Subcutaneous abdominal adipose tissue (tissue), 5 donors: Measurements from ENCODE around the gene PCNA.

Experiments
- H3K27ac ChIP-seq: one replicate; pipeline ENCODE4 v1.7.0; 2013; ENCODE audit warnings: low read depth, mild to moderate bottlenecking, inconsistent platforms, low read length, moderate library complexity
- H3K27me3 ChIP-seq, 5 donors: one replicate each; pipeline ENCODE4 v1.7.0; 2013; ENCODE audit warnings: low read length in 5 of 5, inconsistent platforms in 1 of 5; ENCODE audit not compliant: control insufficient read depth in 5 of 5, insufficient read depth in 4 of 5
- H3K36me3 ChIP-seq, 5 donors: one replicate each; pipeline ENCODE4 v1.7.0; 2013; ENCODE audit warnings: low read length in 5 of 5; ENCODE audit not compliant: control insufficient read depth in 5 of 5, insufficient read depth in 5 of 5
- H3K4me1 ChIP-seq, 5 donors: one replicate each; pipeline ENCODE4 v1.7.0; 2013; ENCODE audit warnings: low read length in 5 of 5, mild to moderate bottlenecking in 3 of 5, moderate library complexity in 1 of 5; ENCODE audit not compliant: control insufficient read depth in 5 of 5, insufficient read depth in 5 of 5
- H3K4me3 ChIP-seq, 5 donors: one replicate each; pipeline ENCODE4 v1.7.0; 2013; ENCODE audit warnings: low read length in 5 of 5, low read depth in 1 of 5
- H3K9ac ChIP-seq, 5 donors: one replicate each; pipeline ENCODE4 v1.7.0; 2013; ENCODE audit warnings: low read length in 5 of 5, mild to moderate bottlenecking in 4 of 5, moderate library complexity in 3 of 5
- H3K9me3 ChIP-seq, 5 donors: one replicate each; pipeline ENCODE4 v1.7.0; 2013; ENCODE audit warnings: low read length in 5 of 5; ENCODE audit not compliant: control insufficient read depth in 5 of 5
- donor health status: healthy.
- donor health status: healthy.
- donor health status: healthy.
- donor health status: healthy.
- donor health status: healthy.

The PCNA gene

DNA sequence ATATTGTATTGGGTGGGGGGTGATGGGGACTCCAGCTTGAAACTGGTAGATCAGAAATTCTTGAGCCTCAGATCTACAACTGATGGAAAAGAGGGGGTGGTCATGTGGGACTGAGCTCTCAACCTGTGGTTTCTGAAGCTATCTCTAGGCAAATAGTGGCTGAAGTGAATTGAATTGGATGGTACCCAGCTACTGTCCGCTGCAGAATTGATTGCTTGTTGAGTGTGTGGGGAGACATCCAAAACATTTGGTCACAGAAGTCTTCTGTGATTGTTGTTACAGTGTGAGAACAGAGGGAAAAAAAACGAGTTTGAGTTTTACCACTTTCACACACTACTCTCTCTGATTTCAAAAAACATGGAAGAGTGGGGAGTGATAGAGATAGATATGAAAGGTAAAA is 21.9 kb upstream of the PCNA start:
- Histone ChIP-seq H3K27ac (no peak overlapping the region), H3K9ac (no peak overlapping the region), H3K9me3 (no peaks in the 10 kb centered on the region), H3K4me3 (no peak overlapping the region), H3K4me1 (peaks cover 2 to 15% (median 10%) of the 10 kb centered on the region in 5 donors), H3K36me3 (peaks cover 0 to 3% (median 0%) of the 10 kb centered on the region in 5 donors), H3K27me3 (no peaks in the 10 kb centered on the region)

DNA sequence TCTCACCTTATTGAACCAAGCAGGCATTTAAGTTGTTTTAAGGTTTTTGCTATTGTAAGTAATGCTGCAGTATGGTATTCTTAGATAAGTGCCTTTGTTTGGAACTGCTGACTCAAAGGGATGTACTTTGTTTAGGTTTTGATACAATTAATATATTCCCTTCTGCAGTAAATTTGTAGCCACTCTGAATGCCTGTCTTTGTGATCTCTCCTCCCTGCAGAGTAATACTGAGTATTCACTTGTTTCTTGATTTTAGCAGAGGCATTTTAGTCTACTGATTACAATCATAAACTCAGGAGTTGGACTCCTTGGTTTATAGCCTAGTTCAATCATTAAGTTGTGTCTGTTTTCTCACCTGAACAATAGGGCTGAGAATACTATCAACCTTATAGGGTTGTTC is 20.4 kb upstream of the PCNA start:
- Histone ChIP-seq H3K4me1 (peaks cover 2 to 19% (median 13%) of the 10 kb centered on the region in 5 donors), H3K36me3 (peaks cover 0 to 3% (median 0%) of the 10 kb centered on the region in 5 donors), H3K4me3 (no peak overlapping the region), H3K9me3 (no peaks in the 10 kb centered on the region), H3K9ac (no peak overlapping the region), H3K27me3 (no peaks in the 10 kb centered on the region), H3K27ac (no peak overlapping the region)

DNA sequence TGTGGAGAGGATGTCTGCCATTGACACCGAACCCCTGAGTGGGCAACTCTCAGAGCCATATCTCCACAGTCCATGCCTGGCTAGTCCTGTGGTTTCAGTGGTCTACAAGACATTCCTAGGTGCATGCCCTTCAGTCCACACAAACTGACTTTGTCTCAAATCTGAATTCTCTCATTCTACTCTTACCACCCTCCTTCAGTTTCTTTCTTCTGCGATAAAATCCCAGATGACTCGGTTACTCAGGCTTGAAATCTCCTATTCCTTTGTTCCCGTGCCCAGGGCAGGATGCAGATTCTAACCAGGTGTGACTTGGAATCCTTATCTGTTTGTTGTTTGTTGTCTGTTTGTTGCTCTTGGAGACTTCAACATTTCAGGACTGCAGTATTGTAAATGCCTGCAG is 16.3 kb upstream of the PCNA start:
- no peak overlapping the region for H3K27ac ChIP-seq
- H3K9ac ChIP-seq: no peak overlapping the region
- H3K27me3 ChIP-seq: no peaks in the 10 kb centered on the region
- H3K4me1 ChIP-seq: peaks cover 2 to 22% (median 16%) of the 10 kb centered on the region in 5 donors
- no peaks in the 10 kb centered on the region for H3K9me3 ChIP-seq
- H3K36me3 ChIP-seq: peaks cover 0 to 3% (median 0%) of the 10 kb centered on the region in 5 donors
- H3K4me3 ChIP-seq: no peak overlapping the region

DNA sequence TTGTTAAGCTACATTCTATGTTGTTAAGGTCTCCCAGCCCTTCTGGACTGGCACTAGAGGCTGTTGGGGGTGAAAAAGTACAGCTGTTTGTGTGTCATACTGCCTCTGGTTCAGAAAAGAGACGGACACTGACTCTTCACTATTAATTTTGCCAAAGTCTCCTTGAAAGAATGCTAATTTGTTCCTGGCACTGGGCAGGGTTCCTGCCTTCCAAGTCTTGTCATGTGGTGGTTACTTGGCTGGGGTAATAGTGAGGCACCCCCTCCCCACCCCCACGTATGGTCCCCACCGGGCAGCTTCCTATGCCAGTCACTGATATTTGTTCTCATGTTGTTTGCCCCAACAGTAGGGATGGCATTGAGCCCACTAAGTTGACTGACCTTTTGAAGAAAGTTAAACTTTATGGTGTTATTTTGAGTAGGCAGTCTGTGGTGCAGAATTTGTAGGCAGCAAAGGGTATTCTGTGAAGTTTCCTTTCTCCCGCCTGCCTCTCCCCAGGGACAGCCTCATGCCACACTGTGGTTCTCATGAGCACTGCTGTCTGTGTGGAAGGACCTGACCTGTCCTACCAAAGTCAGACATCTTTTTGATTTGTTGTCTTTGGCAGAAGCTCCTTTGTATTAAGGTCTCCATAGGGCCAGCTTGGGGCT is 15.7 kb upstream of the PCNA start:
- no peaks in the 10 kb centered on the region for H3K9me3 ChIP-seq
- no peaks in the 10 kb centered on the region for H3K27me3 ChIP-seq
- H3K4me1 ChIP-seq: peaks cover 2 to 26% (median 16%) of the 10 kb centered on the region in 5 donors
- H3K9ac ChIP-seq: peak overlapping the region in 3 of 5 donors; percentile 46 to 66 (median 49)
- peaks cover 0 to 3% (median 0%) of the 10 kb centered on the region in 5 donors for H3K36me3 ChIP-seq
- H3K27ac ChIP-seq: no peak overlapping the region
- no peak overlapping the region for H3K4me3 ChIP-seq

DNA sequence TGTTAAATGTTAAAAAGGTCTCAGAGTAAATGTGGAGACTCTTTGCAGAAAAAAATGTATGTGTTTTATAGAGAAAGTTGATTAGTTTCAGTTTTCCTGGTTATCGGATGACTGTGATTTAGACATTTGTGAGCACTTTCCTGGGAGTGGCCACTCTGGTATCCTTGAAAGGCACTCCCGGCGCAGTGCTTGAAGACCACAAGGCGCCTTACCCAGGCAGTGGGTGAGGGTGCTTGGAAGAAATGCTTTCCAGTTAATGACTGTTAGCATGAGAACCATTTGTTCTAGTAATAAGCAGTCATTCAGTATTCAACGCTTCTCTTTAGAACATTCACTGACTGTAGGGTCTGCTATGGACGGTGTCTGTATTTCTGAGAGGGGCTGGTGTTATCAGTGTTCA is 14.2 kb upstream of the PCNA start:
- peaks cover 0 to 3% (median under 1%) of the 10 kb centered on the region in 5 donors for H3K36me3 ChIP-seq
- H3K9ac ChIP-seq: peak overlapping the region in 1 of 5 donors; percentile 45
- H3K27me3 ChIP-seq: no peaks in the 10 kb centered on the region
- no peak overlapping the region for H3K27ac ChIP-seq
- no peak overlapping the region for H3K4me3 ChIP-seq
- H3K9me3 ChIP-seq: no peaks in the 10 kb centered on the region
- H3K4me1 ChIP-seq: peaks cover 2 to 31% (median 20%) of the 10 kb centered on the region in 5 donors

DNA sequence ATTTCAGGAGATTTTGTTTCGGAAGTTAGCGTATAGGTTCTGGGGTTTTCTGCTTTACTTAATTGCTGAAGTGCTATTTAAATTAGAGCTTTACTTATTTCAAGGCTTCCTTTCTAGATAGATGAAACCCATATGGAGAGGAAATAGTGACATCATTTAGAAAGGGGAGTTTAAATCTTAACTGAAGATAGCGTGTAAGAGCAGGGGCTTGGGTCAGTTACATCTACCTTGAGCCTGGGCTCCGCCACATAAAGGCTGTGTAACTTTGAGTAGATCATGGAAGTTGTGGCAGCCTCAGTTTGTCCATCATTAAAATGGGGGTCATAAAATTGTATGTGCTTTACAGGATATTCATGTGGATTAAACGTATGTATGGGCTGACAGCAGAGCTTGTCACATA is 11.7 kb upstream of the PCNA start:
- Histone ChIP-seq H3K36me3 (peaks cover 0 to 4% (median 0%) of the 10 kb centered on the region in 5 donors), H3K27me3 (no peaks in the 10 kb centered on the region), H3K4me1 (peaks cover 2 to 46% (median 38%) of the 10 kb centered on the region in 5 donors), H3K9ac (no peak overlapping the region), H3K9me3 (no peaks in the 10 kb centered on the region), H3K4me3 (no peak overlapping the region), H3K27ac (peak overlapping the region; percentile 28)

DNA sequence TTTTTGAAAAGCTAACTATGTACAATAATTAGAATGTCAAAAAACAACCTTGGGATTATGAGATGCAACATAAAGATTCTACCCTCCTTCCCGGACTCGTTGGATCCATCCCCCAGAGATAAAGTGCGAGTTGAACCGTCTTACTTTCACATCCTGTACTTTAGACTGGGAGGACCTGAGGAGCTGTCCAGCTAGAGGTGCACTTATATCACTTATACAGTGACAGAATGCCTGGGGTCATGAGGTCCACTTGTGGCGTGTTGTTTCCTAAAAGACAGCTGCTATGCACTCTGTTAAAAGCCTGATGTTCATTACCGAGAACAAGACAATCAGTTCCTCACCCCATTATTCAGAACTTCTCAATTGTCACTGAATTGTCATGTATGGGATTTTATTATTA is 9.1 kb upstream of the PCNA start:
- H3K9me3 ChIP-seq: no peaks in the 10 kb centered on the region
- H3K27me3 ChIP-seq: no peaks in the 10 kb centered on the region
- H3K4me1 ChIP-seq: peaks cover 0 to 38% (median 28%) of the 10 kb centered on the region in 5 donors
- peaks cover 0 to 4% (median 0%) of the 10 kb centered on the region in 5 donors for H3K36me3 ChIP-seq
- peak overlapping the region; percentile 89 for H3K27ac ChIP-seq
- H3K4me3 ChIP-seq: no peak overlapping the region
- H3K9ac ChIP-seq: peak overlapping the region in 1 of 5 donors; percentile 93

DNA sequence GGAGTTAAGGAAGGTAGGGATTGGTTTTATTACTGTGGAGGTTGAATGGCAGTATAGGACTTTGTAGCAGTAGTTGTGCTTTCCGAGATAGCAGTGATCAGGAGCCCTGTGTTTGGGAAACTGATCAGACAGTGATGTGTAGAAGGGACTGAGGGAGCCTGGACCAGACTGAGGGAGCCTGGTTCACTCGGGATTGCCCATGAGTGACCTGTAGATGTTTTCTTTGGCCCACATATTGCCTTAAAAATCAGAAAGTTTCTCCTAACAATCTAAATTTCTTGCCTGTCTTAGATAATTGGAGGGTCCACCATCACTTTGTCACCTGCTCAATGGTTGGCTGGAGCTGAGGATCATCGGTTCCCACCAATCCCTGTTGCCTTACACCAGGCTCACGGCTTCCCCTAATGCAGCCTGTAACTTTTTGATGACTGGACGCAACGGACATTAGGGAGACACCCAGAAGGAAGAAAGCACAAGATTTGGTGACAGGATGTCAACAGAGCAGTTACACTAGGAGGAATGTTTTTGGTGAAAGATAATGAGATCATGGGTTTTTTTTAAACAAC is 8.2 kb upstream of the PCNA start:
- peak overlapping the region; percentile 89 for H3K27ac ChIP-seq
- H3K27me3 ChIP-seq: no peaks in the 10 kb centered on the region
- peak overlapping the region; percentile 51 to 96 (median 88) for H3K9ac ChIP-seq
- peaks cover 0 to 4% (median 0%) of the 10 kb centered on the region in 5 donors for H3K36me3 ChIP-seq
- H3K4me3 ChIP-seq: peak overlapping the region; percentile 76 to 98 (median 92)
- H3K4me1 ChIP-seq: peaks cover 0 to 38% (median 28%) of the 10 kb centered on the region in 5 donors
- H3K9me3 ChIP-seq: no peaks in the 10 kb centered on the region

DNA sequence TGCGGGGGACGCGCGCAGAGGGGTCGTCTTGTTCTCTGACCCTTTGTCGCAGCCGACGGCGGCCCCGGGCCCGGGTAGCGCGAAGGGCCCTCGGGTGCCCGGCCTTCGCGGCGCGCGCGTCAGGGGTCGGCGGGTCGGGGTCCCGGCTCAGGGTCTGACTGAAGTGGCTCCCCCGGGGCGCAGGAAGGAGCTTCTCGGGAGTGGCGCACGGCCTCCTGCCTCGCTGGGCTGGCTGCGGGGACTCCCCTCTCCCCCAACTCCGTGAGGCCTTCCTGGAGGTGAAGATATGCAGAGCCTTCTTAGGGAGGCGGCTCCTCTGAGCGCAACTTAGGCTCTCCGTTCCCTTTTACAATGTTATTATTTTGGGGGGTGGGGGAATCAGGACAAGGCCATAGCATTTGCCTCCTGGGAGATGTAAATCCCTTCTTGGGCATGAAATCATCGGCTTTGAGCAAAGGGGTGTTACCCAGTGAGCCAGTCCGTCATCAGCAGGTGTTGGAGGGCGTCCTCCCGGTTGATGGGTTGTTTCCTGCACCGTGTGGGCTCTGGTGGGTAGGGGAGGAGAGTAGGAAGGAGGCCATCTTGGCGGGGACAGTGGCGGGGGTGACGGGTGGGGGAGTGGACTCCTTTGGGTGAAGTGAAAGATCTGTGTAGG is 7.6 kb upstream of the PCNA start:
- no peaks in the 10 kb centered on the region for H3K9me3 ChIP-seq
- no peaks in the 10 kb centered on the region for H3K27me3 ChIP-seq
- peak overlapping the region; percentile 76 to 98 (median 92) for H3K4me3 ChIP-seq
- peak overlapping the region; percentile 89 for H3K27ac ChIP-seq
- H3K4me1 ChIP-seq: peaks cover 0 to 38% (median 28%) of the 10 kb centered on the region in 5 donors
- H3K9ac ChIP-seq: peak overlapping the region; percentile 51 to 96 (median 88)
- H3K36me3 ChIP-seq: peaks cover 0 to 4% (median 0%) of the 10 kb centered on the region in 5 donors
